HG02840 (cell line): ENCODE data around the gene UTP25.
"Not testable (repeated sequence)": the region's sequence is repeated elsewhere in the genome, so short reads cannot be mapped to it uniquely, and the experiment has no call there.

ENCODE experiments used
- ATAC-seq: cut with Tn5 transposase; IDR thresholded peaks from one replicate; pipeline ENCODE4 v1.9.1; 2021; ENCODE audit warnings: mild to moderate bottlenecking, moderate library complexity, moderate number of reproducible peaks; ENCODE audit not compliant: unreplicated experiment, low FRiP score

The UTP25 gene

DNA sequence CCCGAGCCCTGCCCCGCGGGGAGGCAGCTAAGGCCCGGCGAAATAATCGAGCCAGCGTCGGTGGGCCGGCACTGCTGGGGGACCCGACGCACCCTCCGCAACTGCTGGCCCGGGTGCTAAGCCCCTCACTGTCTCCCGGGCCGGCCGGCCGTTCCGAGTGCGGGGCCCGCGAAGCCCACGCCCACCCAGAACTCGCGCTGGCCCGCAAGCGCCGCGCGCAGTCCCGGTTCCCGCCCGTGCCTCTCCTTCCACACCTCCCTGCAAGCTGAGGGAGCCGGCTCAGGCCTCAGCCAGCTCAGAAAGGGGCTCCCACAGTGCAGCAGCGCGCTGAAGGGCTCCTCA is 61.3 kb downstream of the UTP25 start:
- no peak for ATAC-seq

DNA sequence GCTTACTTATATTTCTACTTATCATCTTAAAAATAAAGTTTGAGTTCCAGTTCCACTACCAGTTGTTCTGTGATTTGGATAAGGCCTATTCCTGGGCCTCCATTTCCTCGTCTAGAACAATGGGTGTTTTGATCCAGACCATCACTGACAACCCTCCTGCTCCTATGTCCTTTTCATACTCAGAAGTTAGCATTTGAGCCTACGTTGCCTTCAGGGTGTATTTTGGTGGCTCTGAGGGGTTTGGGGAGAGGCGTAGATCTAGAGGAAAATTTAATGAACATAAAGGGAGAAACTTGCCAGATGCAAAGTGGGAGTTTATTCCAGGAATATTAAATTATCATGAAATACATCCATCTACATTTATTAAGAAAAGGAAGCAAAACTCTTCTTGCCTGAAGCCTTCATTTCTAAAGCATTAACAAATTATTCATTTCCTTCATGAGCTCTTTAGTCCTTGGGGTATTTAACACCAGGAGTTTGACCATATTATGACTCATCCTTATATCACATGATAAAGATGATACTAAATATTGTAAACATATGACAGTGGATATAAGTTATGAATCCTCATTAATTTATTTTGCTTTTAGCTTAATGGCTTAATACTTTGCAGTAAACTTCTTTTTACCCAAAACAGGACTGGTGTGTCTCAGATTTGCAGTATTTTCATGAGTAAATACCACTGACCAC is 63.0 kb downstream of the UTP25 start:
- no peak for ATAC-seq

DNA sequence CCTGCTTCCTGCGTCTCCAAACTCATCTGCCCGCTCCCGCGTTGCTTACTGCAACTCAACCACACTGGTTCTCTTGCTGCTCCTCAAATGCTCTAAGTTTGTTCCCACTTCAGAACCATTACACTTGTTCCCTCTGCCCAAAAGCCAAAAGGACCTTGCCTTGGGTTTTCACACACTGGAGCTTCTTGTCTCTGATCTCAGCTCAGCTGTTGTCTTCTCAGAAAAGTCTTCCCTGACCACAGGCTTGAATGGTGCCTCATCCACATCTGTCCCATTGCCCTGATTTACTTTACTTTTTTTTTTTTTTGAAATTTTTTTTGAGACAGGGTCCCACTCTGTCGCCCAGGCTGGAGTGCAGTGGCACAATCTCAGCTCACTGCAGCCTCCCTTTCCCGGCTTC is 66.0 kb downstream of the UTP25 start:
- ATAC-seq: no peak

DNA sequence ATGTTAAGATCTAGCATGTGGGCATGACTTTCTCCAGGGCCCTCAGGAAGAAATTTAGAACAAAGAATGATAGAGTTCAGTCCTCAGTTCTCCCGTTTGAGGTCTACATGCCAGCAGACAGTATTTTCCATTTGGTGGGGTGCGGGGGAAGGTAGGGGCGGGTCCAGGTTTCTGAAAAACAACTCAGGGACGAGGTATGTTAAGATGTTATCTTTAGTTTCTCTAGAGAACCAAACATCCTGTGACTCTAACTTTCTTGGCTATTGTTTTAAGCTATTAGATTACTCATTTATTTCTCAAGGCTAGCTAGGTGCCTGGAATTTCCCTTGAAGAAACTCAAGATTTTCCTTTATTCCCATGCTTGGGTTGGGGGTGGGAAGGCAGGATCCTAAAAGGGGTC is 67.9 kb downstream of the UTP25 start:
- no peak for ATAC-seq

DNA sequence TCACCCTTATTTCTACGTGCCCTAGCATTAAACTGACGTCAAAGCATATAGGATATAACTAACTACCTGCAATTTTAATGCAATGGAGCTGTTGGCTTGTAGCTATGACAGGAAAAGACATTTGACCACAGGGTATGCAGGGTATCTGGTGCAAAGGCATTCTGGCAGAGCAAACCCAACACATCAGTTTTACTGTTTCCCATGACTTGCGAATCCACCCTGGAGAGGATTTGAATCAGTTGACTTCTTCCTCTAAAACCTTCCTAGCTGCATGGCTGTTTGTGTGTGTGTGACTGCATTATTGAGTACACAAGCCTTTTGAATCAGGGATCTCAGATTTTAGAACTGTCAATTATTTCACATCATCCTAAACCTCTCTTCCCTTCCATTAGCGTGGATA is 68.6 kb downstream of the UTP25 start:
- no peak for ATAC-seq

DNA sequence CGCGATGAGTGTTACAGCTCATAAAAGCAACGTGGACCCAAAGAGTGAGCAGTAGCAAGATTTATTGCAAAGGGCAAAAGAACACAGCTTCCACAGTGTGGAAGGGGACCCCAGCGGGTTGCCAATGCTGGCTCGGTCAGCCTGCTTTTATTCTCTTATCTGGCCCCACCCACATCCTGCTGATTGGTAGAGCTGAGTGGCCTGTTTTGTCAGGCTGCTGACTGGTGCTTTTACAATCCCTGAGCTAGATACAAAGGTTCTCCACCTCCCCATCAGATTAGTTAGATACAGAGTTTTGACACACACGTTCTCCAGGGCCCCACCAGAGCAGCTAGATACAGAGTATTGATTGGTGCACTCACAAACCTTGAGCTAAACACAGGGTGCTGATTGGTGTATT is 70.5 kb downstream of the UTP25 start:
- not testable (repeated sequence) for ATAC-seq

DNA sequence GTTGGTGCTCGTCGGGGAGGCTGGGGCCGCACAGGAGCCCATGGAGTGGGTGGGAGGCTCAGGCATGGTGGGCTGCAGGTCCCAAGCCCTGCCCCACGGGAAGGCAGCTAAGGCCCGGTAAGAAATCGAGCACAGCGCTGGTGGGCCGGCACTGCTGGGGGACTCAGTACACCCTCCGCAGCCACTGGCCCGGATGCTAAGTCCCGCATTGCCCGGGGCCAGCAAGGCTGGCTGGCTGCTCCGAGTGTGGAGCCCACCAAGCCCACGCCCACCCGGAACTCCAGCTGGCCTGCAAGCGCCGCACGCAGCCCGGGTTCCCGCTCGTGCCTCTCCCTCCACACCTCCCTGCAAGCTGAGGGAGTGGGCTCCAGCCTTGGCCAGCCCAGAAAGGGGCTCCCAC is 71.1 kb downstream of the UTP25 start:
- ATAC-seq: not testable (repeated sequence)

DNA sequence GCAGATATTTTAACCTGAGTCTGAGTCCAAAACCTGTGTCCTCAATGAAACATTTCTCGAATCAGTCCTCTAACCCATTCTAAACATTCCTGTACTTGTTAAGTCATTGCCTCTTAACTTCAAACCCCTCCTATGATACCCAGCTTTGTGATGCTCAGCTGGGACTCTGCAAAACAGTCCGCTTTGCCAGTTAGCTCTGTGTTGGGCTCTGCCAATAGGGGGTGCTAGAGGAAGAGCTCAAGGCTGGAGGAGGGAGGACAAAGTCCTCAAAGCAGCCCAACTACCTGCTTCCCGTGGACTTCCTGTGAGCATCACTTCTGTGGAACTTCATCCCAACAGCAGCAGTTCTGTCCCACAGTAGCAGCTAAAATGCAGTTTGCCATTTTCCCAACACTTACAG is 72.2 kb downstream of the UTP25 start:
- ATAC-seq: no peak

DNA sequence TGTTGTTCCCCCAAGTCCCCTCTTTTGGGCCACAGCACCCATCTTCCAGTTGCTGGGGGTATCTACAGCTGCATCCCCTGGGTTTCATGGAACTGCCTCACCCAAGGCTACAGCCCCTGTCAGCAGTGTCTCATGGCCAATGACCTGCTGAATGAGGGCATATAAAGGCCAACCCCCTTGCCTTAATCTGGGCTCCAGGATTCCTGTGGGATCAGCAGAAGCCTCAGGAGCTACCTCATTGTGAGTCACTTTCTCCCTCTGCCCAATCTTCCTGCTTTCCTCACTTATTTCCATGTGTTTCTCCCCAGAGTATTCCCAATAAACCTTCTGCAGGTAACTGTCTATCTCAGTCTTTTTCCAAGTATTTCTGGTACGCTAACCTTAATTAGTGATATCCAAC is 73.0 kb downstream of the UTP25 start:
- ATAC-seq: no peak

DNA sequence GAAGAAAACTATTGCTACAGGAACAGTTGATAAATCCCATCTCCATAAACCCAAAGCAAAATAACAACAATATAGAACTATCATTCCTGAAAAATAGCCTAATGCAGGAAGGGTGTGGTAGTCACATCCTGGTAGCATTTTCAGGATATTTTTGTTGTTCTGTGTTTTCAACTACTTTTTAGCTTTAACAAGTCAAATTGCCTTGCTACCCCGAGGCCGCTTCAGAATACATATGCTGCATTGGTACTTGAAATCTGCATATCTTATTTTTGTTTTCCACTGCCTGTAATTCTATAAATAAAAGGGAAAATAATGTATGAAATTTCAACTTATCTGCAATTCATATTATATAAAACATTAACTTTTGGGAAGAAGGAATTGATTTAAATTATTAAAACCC is 73.4 kb downstream of the UTP25 start:
- ATAC-seq: no peak

DNA sequence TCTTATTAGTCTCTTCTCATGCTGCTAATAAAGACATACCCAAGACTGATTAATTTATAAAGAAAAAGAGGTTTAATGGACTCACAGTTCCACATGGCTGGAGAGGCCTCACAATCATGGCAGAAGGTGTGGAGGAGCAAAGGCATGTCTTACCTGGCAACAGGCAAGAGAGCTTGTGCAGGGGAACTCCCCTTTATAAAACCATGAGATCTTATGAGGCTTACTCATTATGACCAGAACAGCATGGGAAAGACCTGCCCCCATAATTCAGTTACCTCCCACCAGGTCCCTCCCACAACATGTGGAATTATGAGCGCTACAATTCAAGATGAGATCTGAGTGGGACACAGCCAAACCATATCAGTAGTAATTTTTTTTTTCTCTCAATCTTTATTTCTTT is 77.0 kb downstream of the UTP25 start:
- ATAC-seq: not testable (repeated sequence)
